Raji (cell line): Measurements from ENCODE around the gene TOM1L2.

ENCODE experiments used
- POLR2A ChIP-seq: IDR thresholded peaks from 2 replicates; pipeline ENCODE4 v1.6.1; 2011; ENCODE audit warnings: low read depth, low read length, control low read depth; ENCODE audit not compliant: insufficient read depth

Gene TOM1L2

DNA sequence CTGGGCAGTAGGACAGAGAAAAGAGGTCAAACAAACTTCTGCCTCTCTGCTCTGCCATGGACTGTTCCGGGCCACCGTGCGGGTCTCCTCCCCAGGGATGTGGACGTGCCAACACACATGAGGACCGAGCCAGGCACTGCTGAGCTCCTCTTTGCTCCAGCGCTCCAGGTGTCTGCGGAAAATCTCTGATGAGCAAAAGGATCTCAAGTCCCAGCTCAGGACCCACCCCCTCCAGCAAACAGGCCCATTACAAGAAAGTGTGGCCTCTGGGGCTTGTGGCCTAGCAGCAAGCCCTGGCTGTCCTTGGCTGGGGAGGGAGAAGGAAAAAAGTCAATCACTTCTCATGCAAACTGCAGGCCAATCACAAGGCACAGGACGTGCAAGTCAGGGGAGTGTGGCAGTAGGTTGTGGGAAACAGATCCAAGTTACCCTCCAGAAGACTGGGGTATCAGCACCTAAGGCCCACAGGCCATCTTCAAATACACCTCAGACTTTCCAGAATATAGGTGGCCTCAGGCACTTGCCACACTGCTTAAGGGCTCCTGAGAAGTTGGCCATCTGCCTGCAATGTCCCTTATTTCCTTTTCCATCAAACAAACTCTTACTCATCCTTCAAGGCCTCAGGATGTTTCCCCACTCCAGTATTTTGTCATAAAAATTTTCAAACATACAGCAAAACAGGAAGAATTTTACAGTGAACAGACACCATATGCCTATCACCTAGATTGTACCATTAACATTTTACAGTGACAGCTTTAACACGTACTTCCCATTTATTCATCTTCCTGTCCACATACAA, 99.5 kb downstream of the TOM1L2 start:
- TF ChIP-seq POLR2A, result no peak

DNA sequence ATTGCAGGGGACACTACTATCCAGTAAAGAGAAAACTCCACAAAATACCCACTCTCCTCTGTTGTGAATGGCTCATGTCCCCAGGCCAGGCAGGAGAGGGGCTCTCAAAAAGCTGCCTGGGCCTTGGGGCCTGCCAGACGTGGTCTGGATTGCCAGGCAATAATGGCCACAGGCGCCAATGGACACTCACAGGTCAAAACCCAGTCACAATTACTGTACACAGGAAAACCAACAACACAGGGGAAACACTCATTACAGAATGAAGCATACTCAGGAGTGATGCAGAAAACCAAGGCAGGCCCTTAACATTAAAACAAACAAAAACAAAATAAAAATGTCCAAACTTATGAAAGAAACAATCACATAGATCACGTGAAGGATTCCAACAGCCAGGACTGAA, 100.3 kb downstream of the TOM1L2 start:
- no peak for TF ChIP-seq POLR2A

DNA sequence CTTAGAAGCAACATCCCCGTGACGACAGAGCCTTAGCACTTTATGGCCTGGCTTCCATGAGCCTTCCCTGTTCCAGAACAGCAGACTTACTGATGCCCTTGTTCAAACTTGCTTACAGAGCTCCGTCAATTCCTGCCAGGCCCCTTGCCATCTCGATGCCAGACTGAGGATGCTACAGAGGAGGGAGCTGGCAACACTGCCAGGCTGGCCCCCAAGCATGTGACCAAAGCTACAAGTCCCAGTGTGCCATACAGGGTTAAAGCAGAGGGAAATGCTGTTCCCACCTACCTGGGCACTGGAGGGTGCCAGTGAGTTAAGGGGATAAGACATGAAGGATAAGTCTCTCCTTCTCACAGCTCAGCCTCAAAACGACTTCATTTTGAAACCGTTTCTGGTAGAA, 102.0 kb downstream of the TOM1L2 start:
- TF ChIP-seq POLR2A, result no peak

DNA sequence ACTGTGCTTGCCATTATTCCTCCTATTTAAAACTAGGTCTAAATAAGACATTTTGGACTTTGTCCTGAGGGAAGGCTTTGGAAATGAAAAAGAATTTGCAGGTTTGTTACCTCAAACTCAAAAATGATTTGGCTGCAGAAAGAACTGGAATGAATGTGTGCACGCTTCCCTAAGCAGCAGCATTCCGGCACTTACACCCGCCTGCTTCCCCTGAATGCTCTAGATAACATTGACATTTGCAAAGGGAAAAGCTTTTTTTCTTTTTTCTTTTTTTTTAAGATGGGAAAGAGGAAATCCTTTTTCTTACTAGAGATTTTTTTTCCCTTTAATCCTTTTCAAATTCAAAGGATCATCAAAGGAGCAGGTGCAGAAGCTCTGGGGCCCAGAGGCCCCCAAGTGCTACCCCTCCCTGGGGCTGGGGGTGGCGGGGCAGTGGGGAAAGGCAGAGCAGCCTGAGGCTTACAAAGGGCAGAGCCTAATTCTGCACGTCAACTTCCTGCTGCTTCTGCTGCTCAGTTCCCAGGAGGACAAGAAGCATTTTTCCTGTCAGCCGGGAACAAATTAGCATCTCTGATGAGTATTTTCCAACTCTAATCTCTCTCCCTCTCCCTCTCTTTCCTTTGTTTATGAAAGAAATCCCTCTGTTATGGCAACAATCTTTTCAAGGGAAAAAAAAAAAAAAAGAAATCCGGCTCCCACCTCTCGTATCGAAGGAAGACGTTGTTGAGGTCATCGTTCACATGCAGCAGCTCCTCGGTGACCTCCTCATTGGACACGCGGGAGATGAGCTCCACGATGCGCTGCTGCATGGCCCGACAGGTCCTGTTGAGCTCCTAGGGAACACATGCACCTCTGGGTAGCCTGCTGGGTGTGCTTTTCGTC, 103.3 kb downstream of the TOM1L2 start:
- TF ChIP-seq POLR2A, result no peak

DNA sequence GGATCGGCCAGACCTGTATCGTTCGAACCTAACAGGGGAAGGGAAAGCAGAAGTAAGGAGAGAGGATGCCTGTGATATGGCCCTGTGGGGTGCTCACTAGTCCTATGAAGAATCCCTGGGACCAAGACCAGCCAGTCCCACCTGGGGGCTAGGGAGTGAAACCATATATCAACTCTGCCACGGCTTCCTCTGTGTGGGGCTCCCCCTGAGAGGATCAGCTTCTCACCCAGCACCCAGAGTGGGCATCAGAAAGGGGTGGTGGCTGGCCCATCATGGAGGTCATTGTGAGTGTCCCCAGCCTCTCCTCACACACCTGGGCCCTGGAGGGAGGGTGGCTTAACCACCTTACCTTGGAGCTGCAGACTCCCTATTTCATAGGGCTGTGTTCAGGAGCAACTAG, 105.3 kb downstream of the TOM1L2 start:
- no peak for TF ChIP-seq POLR2A

DNA sequence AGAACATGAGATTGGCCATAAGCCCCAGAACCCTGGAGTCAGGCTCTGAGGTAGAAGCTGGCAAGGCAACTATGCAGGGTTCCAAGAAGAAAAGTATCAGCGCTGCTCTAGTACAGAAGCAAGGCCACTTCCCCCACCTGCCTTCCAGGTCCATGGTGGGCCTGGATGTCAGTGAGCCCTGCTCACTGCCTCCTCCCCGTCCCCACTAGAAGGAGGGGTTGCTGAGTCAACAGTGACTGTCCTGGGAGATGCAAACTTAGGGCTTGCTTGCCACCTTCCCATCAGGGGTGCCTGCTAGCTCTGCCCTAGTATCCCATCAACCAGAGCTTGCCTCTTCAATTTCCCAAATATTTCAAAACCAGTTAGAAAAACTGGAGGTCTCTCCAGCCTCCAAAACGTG, 105.8 kb downstream of the TOM1L2 start:
- no peak for TF ChIP-seq POLR2A

DNA sequence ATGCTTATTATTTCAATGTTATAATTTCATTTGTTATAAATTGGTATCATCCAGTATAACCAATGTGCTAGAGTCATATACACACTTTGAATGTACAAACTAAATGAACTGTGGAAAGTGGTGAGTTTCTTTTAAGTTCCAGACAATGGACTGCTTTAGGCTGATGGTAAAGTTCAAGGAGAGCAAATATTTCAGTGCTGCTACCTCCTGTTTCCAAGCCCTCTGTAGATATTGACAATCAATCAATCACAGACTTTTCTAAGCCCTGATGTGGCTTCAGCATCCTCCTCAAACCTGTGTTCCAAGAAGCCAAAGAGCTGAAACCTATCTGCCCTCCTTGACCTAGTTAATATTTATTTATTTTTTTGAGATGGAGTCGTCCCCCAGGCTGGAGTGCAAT, 107.2 kb downstream of the TOM1L2 start:
- no peak for TF ChIP-seq POLR2A

DNA sequence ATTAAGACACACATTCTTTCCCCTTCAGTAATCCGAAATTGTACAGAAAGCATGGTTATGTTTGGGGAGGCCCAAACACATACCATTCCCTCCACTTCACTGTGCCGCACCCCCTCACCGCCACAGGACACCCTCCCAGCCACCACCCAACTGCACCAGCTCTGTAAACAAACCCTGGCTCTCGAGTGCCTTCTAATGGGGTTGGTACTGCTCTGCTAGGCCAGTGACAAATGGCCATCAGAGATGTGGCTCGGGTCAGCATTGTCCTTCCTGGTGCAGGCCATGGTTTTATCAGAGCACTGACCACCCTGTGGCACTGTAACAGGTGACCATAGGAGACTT, 111.5 kb downstream of the TOM1L2 start:
- TF ChIP-seq POLR2A, result no peak

DNA sequence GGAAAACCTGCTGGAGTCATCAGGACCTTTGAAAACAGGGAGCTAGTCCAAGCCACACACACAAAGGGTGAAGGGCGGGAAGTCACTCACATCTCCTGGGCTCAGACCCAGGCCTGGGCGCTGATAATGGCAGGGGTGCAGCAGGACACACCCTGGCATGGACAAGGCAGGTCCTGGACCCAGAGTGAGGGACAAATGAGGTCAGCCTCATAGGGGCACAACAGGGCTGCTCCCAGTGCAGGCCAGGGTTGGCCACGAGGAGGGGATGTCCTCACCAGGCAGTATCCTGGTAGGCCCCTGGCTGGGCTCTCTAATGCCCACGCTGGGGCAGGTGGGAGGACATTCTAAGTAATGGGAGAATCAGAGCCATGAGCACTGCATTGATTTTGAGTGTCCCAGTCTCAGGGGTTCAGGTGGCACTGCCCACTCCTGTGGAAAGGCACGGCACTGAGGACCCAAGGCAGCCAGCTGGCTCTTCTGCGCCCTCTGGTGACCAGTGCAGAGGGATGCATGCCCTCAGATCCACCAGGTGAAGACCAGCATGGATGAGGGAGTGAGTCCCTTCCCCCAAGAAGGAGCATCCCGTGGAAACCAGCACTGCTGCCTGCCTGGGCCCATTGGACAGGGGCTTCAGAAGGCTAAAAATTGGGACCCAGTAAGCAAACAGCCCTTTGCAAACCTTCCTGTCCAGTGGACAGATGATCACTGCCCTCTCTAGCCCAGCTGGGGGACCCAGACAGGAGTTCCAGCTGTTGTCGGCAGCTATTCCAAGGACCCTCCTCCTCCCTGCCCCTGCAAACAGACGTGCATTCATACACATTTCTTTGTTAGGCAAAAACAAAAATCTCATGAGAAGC, 112.1 kb downstream of the TOM1L2 start:
- no peak for TF ChIP-seq POLR2A

DNA sequence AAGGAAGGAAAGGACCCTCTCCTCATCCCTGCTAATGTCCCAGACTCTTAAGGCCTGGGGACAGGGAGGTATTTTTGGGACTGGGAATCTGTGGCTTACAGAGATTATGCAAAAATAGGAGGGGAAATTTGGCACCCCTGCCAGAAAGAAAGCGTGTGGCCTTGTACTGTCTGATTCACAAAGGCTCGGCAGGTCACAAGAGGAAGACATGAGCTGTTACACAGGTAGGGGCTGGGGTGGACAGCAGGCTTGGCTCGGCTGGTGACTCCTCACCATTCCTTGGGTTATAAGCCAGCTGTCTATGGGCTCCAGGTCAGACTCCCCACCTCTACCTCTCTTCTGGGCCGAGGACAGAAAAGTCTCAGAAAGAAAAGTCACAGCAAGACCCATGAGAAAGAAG, 114.7 kb downstream of the TOM1L2 start:
- no peak for TF ChIP-seq POLR2A

DNA sequence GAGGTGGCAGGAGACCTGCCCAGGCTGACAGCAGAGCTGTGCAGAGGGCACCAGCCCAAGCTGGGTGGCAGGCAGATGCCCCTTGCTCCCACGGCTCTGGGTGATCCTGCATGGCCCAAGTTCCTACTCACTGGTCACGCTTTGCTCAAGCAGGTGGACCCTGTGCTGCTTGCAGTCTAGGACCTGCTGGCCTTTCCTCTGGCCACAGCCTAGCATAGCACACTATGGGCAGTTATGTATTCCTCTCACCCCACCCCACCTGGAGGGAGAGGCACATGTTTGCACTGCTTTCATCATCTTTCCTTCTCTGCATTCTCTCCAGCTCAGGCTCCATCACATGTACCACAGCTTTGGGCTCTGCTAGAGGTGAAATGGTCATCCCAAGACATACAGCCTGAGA, 115.8 kb downstream of the TOM1L2 start:
- TF ChIP-seq POLR2A, result no peak

DNA sequence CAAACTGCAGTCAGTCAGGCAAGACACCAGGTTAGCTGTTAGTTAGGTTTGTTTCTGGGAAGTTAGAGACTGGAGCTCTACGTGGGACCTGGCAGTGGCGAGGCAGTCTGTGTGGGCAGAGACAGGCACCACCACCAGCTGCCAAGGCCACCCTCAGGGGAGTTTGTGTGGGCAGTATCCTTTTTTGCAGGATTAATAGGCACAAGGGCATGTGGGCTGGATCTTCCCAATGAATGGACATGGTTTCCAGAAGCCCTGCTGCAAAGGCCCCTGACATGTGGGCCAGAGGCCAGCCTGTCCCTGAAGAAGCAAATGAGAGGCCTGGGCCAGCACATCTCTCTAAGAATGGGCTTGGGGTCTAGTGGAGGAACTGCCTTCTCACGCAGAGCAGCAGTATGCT, 116.2 kb downstream of the TOM1L2 start:
- no peak for TF ChIP-seq POLR2A

DNA sequence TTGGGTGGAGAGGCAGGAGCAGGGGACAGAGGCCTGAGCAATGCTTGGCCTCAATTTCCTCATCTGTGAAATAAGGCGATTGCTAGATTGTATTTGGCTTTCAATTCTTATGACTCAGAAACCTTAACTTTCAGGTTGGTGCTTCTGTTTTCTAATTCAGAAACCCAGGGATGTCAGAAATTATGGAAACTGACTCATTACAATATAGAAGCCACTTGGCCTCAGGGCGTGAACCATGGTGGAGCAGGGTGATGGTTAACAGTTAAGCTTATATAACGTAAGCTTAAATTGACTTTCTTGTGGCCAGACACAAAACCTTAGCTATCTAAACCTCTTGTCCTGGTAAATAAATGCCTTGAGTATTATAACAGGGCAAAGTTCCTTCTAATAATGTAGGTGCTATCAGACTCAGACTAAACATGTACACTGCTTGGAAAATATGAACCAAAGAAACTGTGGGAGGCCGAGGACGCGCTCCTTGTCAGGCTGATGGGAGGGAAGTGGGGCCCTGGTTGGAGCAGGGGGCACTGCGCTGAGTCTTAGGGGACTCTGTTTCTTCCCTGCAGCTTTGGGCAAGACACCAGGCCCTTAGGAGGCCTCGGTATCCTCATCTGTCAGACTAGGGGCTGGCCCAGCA, 118.3 kb downstream of the TOM1L2 start:
- no peak for TF ChIP-seq POLR2A

DNA sequence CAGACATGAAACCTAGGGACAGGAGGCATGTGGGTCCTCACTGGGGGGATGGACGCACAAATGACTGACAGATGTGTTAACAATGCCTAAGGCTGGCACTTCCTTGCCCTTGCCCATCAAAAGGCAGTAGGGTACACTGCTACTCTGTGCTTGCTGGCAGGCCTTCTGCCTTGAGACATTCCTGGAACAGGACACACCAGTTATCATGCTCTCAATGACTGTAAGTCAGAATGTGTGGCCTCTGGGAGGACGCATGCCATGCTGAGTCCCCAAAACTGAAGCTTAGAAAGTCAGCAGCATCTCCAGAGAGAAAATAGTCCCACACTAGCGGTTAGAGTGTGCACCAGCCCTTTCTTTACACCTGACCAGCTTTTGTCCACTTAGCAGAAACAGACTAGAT, 119.3 kb downstream of the TOM1L2 start:
- no peak for TF ChIP-seq POLR2A

DNA sequence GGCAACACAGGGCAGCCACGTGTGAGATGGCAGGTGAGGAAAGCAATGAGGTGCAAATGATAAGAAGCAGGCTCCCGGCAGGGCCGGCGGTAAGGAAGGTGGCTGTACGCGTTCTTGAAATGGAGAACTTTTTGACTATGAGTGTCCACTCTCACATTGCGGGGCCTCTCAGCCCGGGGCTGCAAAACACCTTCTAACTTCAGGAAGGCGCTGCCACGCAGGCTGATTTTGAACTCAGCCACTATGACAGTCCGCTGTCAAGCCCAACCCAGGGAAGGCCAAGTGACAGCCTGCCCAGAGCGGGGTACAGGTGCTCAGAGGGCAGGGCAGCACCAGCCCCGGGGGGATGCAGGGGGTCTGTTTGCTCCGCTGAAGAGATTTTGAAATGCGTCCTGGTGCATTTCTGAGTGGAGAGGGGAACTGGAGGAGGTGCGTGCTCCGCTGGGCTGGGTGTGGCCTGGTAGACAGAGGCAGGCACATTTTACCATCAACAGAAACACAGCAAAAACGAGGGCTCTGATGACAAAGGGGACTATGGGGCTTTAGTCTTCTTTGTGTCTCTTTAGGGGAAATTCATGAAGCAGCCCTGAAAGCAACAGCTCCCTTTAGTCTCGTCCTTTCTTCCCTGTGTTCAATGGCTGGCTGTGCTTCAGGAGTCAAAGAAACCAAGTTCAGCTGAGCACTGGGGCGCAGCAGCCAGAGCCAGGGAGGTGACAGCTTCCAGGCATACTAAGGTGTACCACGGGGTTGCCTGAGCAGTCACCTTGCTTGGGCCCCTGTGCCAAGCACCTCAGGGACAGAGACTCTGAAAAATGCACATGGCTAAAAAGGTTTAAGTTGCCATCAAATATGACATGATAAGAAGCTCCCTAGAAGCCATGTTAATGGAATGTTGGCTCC, 120.8 kb downstream of the TOM1L2 start:
- TF ChIP-seq POLR2A, result no peak
